H1 (cell line): Measurements from ENCODE around the gene NWD2. TPM values are rescaled to one million over a fixed set of nuclear protein-coding genes. Genes with fewer than 3 reads are reported as not detected.

ENCODE experiments used
- CTCF ChIA-PET: fragments of 300-600 bp; sonication (Branson Sonifier 250); formaldehyde crosslinking; loops from one replicate; lab custom pipeline; 2021; ENCODE audit not compliant: partially characterized antibody; lab: Charles Lee
- POLR2A ChIA-PET: fragments of 300-600 bp; sonication (Branson Sonifier 250); formaldehyde crosslinking; loops from one replicate; lab custom pipeline; 2021; ENCODE audit warnings: inconsistent platforms; ENCODE audit not compliant: partially characterized antibody; lab: Charles Lee
- DNase-seq, 2 experiments: peaks; one replicate each; pipeline versions ENCODE4 v3.0.0 to v3.0.0-alpha.2; 2010 to 2022; ENCODE audit warnings: low spot score in 2 of 2, low read depth in 1 of 2, mixed read lengths in 1 of 2
- FAIRE-seq: peaks from 2 replicates; lab custom pipeline; 2011; peaks lifted over from hg19 to GRCh38; lab: Jason Lieb, UNC
- H2AFZ ChIP-seq: 2 replicates; pipeline ENCODE4 v1.8.1; 2012; ENCODE audit warnings: low read length, inconsistent platforms
- H2AK5ac ChIP-seq: 2 replicates; pipeline ENCODE4 v1.6.1; 2013; ENCODE audit warnings: low read depth, low read length
- H2BK120ac ChIP-seq: replicated peaks from 2 replicates; pipeline ENCODE3; 2013; ENCODE audit warnings: low read depth, low read length, inconsistent platforms
- H2BK12ac ChIP-seq: 2 replicates; pipeline ENCODE4 v1.6.1; 2013; ENCODE audit warnings: low read depth, low read length
- H2BK15ac ChIP-seq: 2 replicates; pipeline ENCODE4 v1.6.1; 2013; ENCODE audit warnings: low read length
- H2BK20ac ChIP-seq: 2 replicates; pipeline ENCODE4 v1.6.1; 2013; ENCODE audit warnings: low read length
- H2BK5ac ChIP-seq: 2 replicates; pipeline ENCODE4 v1.6.1; 2013; ENCODE audit warnings: low read depth, low read length
- H3K14ac ChIP-seq: 2 replicates; pipeline ENCODE4 v1.6.1; 2013; ENCODE audit warnings: inconsistent platforms; ENCODE audit not compliant: insufficient read length
- H3K18ac ChIP-seq: 2 replicates; pipeline ENCODE4 v1.6.1; 2013; ENCODE audit warnings: low read length; ENCODE audit errors: extremely low read depth
- H3K23ac ChIP-seq: 2 replicates; pipeline ENCODE4 v1.6.1; 2013; ENCODE audit warnings: inconsistent platforms; ENCODE audit not compliant: insufficient read length
- H3K23me2 ChIP-seq: 2 replicates; pipeline ENCODE4 v1.6.1; 2013; ENCODE audit warnings: low read depth, low read length
- H3K27ac ChIP-seq: 2 replicates; pipeline ENCODE4 v1.6.1; 2011; ENCODE audit warnings: low read depth, low read length, inconsistent platforms
- H3K27me3 ChIP-seq, 4 experiments: replicated peaks in 1 of 4; 1 replicate in 1 of 4; 2 replicates in 3 of 4; pipeline versions ENCODE4 v1.6.1 to v1.8.1; 2011 to 2013; ENCODE audit warnings: low read length in 3 of 4, mild to moderate bottlenecking in 3 of 4, inconsistent platforms in 2 of 4, mixed read lengths in 2 of 4, moderate library complexity in 1 of 4; ENCODE audit not compliant: control insufficient read depth in 3 of 4, insufficient read depth in 3 of 4; ENCODE audit errors: extremely low read depth in 1 of 4
- H3K36me3 ChIP-seq, 4 experiments: 2 replicates each; pipeline versions ENCODE4 v1.6.1 to v1.8.1; 2011 to 2013; ENCODE audit warnings: mild to moderate bottlenecking in 4 of 4, low read length in 3 of 4, moderate library complexity in 2 of 4, control low read depth in 1 of 4, inconsistent platforms in 1 of 4; ENCODE audit not compliant: insufficient read depth in 4 of 4, control insufficient read depth in 2 of 4
- H3K4ac ChIP-seq: replicated peaks from 2 replicates; pipeline ENCODE3; 2013; ENCODE audit warnings: low read length, low read depth, mixed read lengths, inconsistent platforms; ENCODE audit not compliant: insufficient read length
- H3K4me1 ChIP-seq, 4 experiments: replicated peaks in 1 of 4; 1 replicate in 1 of 4; 2 replicates in 3 of 4; pipeline versions ENCODE4 v1.6.1 to v1.8.1; 2011 to 2013; ENCODE audit warnings: low read length in 3 of 4, inconsistent platforms in 2 of 4, mixed read lengths in 1 of 4; ENCODE audit not compliant: insufficient read depth in 4 of 4, control insufficient read depth in 3 of 4
- H3K4me2 ChIP-seq, 2 experiments: 2 replicates each; pipeline versions ENCODE4 v1.6.1 to v1.8.1; 2011 to 2013; ENCODE audit warnings: low read depth in 2 of 2, low read length in 2 of 2, control low read depth in 1 of 2, inconsistent platforms in 1 of 2, mild to moderate bottlenecking in 1 of 2; ENCODE audit not compliant: insufficient read depth in 1 of 2
- H3K4me3 ChIP-seq, 4 experiments: fragments of 200-600, 300-600 bp in 1 of 4; sonication (generic), shearing (Covaris generic), sonication (Bioruptor Twin) in 1 of 4; 2 replicates each; pipeline versions ENCODE4 v1.5.1 to v1.8.1; 2011 to 2016; ENCODE audit warnings: low read length in 4 of 4, low read depth in 3 of 4, control low read depth in 2 of 4, inconsistent platforms in 2 of 4, mild to moderate bottlenecking in 2 of 4, mixed read lengths in 1 of 4, moderate library complexity in 1 of 4; ENCODE audit not compliant: insufficient read depth in 2 of 4; ENCODE audit errors: extremely low read depth in 1 of 4
- H3K56ac ChIP-seq: replicated peaks from 2 replicates; pipeline ENCODE3; 2013; ENCODE audit warnings: low read depth, mild to moderate bottlenecking, mixed read lengths, low read length, inconsistent platforms; ENCODE audit not compliant: insufficient read length
- H3K79me1 ChIP-seq: 2 replicates; pipeline ENCODE4 v1.6.1; 2013; ENCODE audit warnings: low read depth, low read length, control low read depth
- H3K79me2 ChIP-seq, 2 experiments: 2 replicates each; pipeline versions ENCODE4 v1.6.1 to v1.8.1; 2012 to 2013; ENCODE audit warnings: low read length in 2 of 2, mild to moderate bottlenecking in 2 of 2, inconsistent platforms in 1 of 2; ENCODE audit not compliant: insufficient read depth in 2 of 2, control insufficient read depth in 1 of 2
- H3K9ac ChIP-seq, 4 experiments: replicated peaks in 1 of 4; 1 replicate in 1 of 4; 2 replicates in 3 of 4; pipeline versions ENCODE4 v1.6.1 to v1.8.1; 2011 to 2013; ENCODE audit warnings: low read depth in 3 of 4, low read length in 3 of 4, control low read depth in 2 of 4, mild to moderate bottlenecking in 2 of 4, moderate library complexity in 2 of 4, inconsistent platforms in 1 of 4; ENCODE audit errors: extremely low read depth in 1 of 4
- H3K9me3 ChIP-seq, 2 experiments: 2 replicates each; pipeline versions ENCODE4 v1.6.1 to v1.8.1; 2012 to 2013; ENCODE audit warnings: mild to moderate bottlenecking in 2 of 2, moderate library complexity in 2 of 2, control low read depth in 1 of 2, inconsistent platforms in 1 of 2, low read depth in 1 of 2, low read length in 1 of 2, mixed read lengths in 1 of 2; ENCODE audit not compliant: insufficient read depth in 2 of 2
- H4K20me1 ChIP-seq, 2 experiments: replicated peaks in 1 of 2; 2 replicates each; pipeline versions ENCODE3 to v1.8.1; 2011 to 2013; ENCODE audit warnings: inconsistent platforms in 2 of 2, low read length in 2 of 2, mild to moderate bottlenecking in 1 of 2; ENCODE audit not compliant: insufficient read depth in 2 of 2, control insufficient read depth in 1 of 2
- H4K5ac ChIP-seq: 2 replicates; pipeline ENCODE4 v1.6.1; 2013; ENCODE audit warnings: low read length, low read depth, mixed read lengths, inconsistent platforms; ENCODE audit not compliant: insufficient read length
- H4K8ac ChIP-seq: 2 replicates; pipeline ENCODE4 v1.8.0; 2013; ENCODE audit warnings: mild to moderate bottlenecking, moderate library complexity, low read length, inconsistent platforms; ENCODE audit not compliant: insufficient read depth; ENCODE audit errors: extremely low read depth
- H4K91ac ChIP-seq: replicated peaks from 2 replicates; pipeline ENCODE3; 2013; ENCODE audit warnings: low read length, mixed read lengths, inconsistent platforms; ENCODE audit not compliant: insufficient read length
- CHD1 ChIP-seq: IDR thresholded peaks from 2 replicates; pipeline ENCODE4 v1.6.1; 2012; ENCODE audit warnings: low read depth, low read length, improper control_type of control experiment
- CTCF ChIP-seq, 3 experiments: IDR thresholded peaks; 1 replicate in 2 of 3; 2 replicates in 1 of 3; pipeline versions ENCODE4 v1.5.1 to v1.6.1; 2011; ENCODE audit warnings: low read length in 3 of 3, mild to moderate bottlenecking in 3 of 3, inconsistent platforms in 2 of 3, low read depth in 1 of 3, moderate library complexity in 1 of 3; ENCODE audit not compliant: insufficient read depth in 1 of 3; ENCODE audit errors: control extremely low read depth in 1 of 3
- GABPA ChIP-seq: IDR thresholded peaks from 2 replicates; pipeline ENCODE4 v1.6.1; 2011; ENCODE audit warnings: mild to moderate bottlenecking, low read length, moderate library complexity, borderline replicate concordance; ENCODE audit not compliant: insufficient read depth
- TEAD4 ChIP-seq: IDR thresholded peaks from 2 replicates; pipeline ENCODE4 v1.6.1; 2012; ENCODE audit warnings: low read depth, low read length, inconsistent platforms, mixed read lengths
- WGBS, 2 experiments: shearing (Covaris generic) in 1 of 2; methylation state at CpG; one replicate each; pipeline versions ENCODE4 v1.1.6 to v1.1.7; 2013 to 2015; ENCODE audit warnings: low lambda C conversion rate in 2 of 2, mixed read lengths in 2 of 2, inconsistent platforms in 1 of 2, low coverage in 1 of 2, missing lambda C conversion rate in 1 of 2; ENCODE audit not compliant: insufficient replicate concordance in 2 of 2, insufficient coverage in 1 of 2, insufficient read length in 1 of 2; ENCODE audit errors: extremely low coverage in 1 of 2, missing lambda C conversion rate in 1 of 2; 5-methylcytosine and 5-hydroxymethylcytosine counted together
- polyA plus RNA-seq, 7 experiments: library from polyadenylated mRNA; depleted of rRNA in 3 of 7; stranded (reverse) in 5 of 7; unstranded in 2 of 7; fragments of >200 nt in 5 of 7; fragments of 200-250 nt in 2 of 7; gene quantifications; 1 replicate in 5 of 7; 2 replicates in 1 of 7; 4 replicates in 1 of 7; pipeline versions ENCODE4 v1.2.1 to v1.2.3, GENCODE V29; 2011 to 2013; ENCODE audit warnings: missing spikeins in 2 of 7, mixed read lengths in 2 of 7
- total RNA-seq: library from RNA; stranded (reverse); fragmentation: NEBNext Ultra II Directional; extraction: Animal tissue kit (Norgen Biotek cat#: 25700); gene quantifications from 2 replicates; pipeline ENCODE4 v1.2.1, GENCODE V29; 2021

NWD2 gene
- total and polyA plus RNA-seq, 2 of the 8 experiments (the other 6 are each of a cell fraction or from before 2014, with no cell fraction given), result under 0.01 TPM; not detected in 1

- no peak for FAIRE-seq
- Histone ChIP-seq H2BK120ac (peak overlapping the region; percentile 55), H3K18ac (no peak overlapping the region), H3K4me2 (no peak overlapping the region), H2AK5ac (no peak overlapping the region), H3K79me1 (no peaks in the 10 kb centered on the region), H3K4me3 (no peak overlapping the region), H3K9me3 (no peaks in the 10 kb centered on the region), H4K8ac (no peak overlapping the region), H3K4ac (no peak overlapping the region), H3K27ac (no peak overlapping the region), H2BK15ac (no peak overlapping the region), H3K79me2 (no peaks in the 10 kb centered on the region), H3K56ac (no peak overlapping the region), H3K23me2 (no peaks in the 10 kb centered on the region), H3K9ac (no peak overlapping the region), H4K91ac (no peak overlapping the region), H3K23ac (no peak overlapping the region), H3K27me3 (no peaks in the 10 kb centered on the region), H3K36me3 (no peaks in the 10 kb centered on the region), H2BK20ac (no peak overlapping the region), H3K14ac (no peak overlapping the region), H4K5ac (no peak overlapping the region), H2AFZ (no peak overlapping the region), H2BK5ac (no peak overlapping the region), H3K4me1 (no peaks in the 10 kb centered on the region), H4K20me1 (peaks cover 0 to 2% of the 10 kb centered on the region in 2 experiments), H2BK12ac (no peak overlapping the region)
- POLR2A ChIA-PET, result no interaction called here
- WGBS, 2 experiments, result 76% methylated on average over 5 of the region's 5 CpGs; no CpG with 5 or more reads in 1 of the 2 experiments
- CTCF ChIA-PET, result no interaction called here
- DNase-seq, result no peak
- no peak for TF ChIP-seq CHD1
- no peak for TF ChIP-seq CTCF (IDR thresholded peaks at IDR 0.05; ENCODE audit: control extremely low read depth in 1 of 3, insufficient read depth in 1 of 3, low read depth in 1 of 3, low read length in 3 of 3)
- no peak for TF ChIP-seq TEAD4
- TF ChIP-seq GABPA, result no peak
These were observed 227.4 kb downstream of the NWD2 start for GRCh38 chr4:37471971-37472370.
